Lower leg skin (tissue), 4 donors: ENCODE data around the gene MPP4. TPM values are rescaled to one million over a fixed set of nuclear protein-coding genes. Genes with fewer than 3 reads are reported as not detected.
A peak's percentile ranks its signal among the peaks of the same experiment; 100 is the strongest.

ENCODE experiments used
- DNase-seq, 2 donors: peaks; one replicate each; pipeline ENCODE4 v3.0.0-alpha.2; 2019; ENCODE audit warnings: low spot score in 2 of 2
- H3K4me3 ChIP-seq: fragments of 200-600 bp; sonication (generic); 2 replicates; pipeline ENCODE4 v1.5.1; 2017; ENCODE audit warnings: mild to moderate bottlenecking, low read depth; ENCODE audit not compliant: poor library complexity, severe bottlenecking
- CTCF ChIP-seq, 3 donors: fragments of 450-650 bp; IDR thresholded peaks; one replicate each; pipeline ENCODE4 v1.5.1; 2016; ENCODE audit warnings: antibody characterized with exemption in 3 of 3, mild to moderate bottlenecking in 3 of 3, moderate library complexity in 2 of 3
- POLR2A ChIP-seq, 2 donors: fragments of 450-650 bp; IDR thresholded peaks; one replicate each; pipeline ENCODE4 v1.6.1; 2016 to 2017; ENCODE audit warnings: antibody characterized with exemption in 2 of 2, mild to moderate bottlenecking in 1 of 2, moderate library complexity in 1 of 2
- WGBS, 2 donors: methylation state at CpG; one replicate each; pipeline ENCODE4 v1.1.5; 2018; 5-methylcytosine and 5-hydroxymethylcytosine counted together
- intact Hi-C: fragments of 100-400 bp; cut with DNase I; formaldehyde crosslinking; loops from one replicate; pipeline ENCODE4 v1.15.0; 2023; ENCODE audit warnings: low total_unique reads
- total RNA-seq, 4 donors: library from RNA; depleted of rRNA; stranded (reverse); fragments of >200 nt; gene quantifications; one replicate each; pipeline ENCODE4 v1.1.0, GENCODE V29; 2016

The MPP4 gene
- total RNA-seq, 4 donors from 2014 or later, result 0.58 TPM; not detected in 3

- intact Hi-C loops, result no loop called here
- DNase-seq, result no peak
- no peak for TF ChIP-seq CTCF (IDR thresholded peaks at IDR 0.05)
- TF ChIP-seq POLR2A (IDR thresholded peaks at IDR 0.05), result no peak
Measured at GRCh38 chr2:201621293-201621999, 77.0 kb downstream of the MPP4 start.

GRCh38 chr2:201618744-201619662, 79.4 kb downstream of the MPP4 start:
- intact Hi-C loops, result no loop called here
- DNase-seq, result peak; percentile 21 to 85
- H3K4me3 ChIP-seq, result no peak overlapping the region
- TF ChIP-seq POLR2A (IDR thresholded peaks at IDR 0.05) (no peak), CTCF (IDR thresholded peaks at IDR 0.05) (no peak)
- WGBS, 2 donors, result 44 to 53% methylated on average over 39 of the region's 39 CpGs

More at GRCh38 chr2:201621293-201621999, 77.0 kb downstream of the MPP4 start:
- 88 to 91% methylated on average over 4 of the region's 4 CpGs for WGBS, 2 donors
- no peak overlapping the region for H3K4me3 ChIP-seq

- DNase-seq, result no peak
- WGBS, 2 donors, result 71 to 85% methylated on average over 1 of the region's 1 CpG
- intact Hi-C loops, result no loop called here
Measured at GRCh38 chr2:201608021-201608420, 90.4 kb downstream of the MPP4 start.

GRCh38 chr2:201607568-201607967, 90.9 kb downstream of the MPP4 start:
- H3K4me3 ChIP-seq, result no peak overlapping the region
- TF ChIP-seq CTCF (IDR thresholded peaks at IDR 0.05), result no peak
- TF ChIP-seq POLR2A (IDR thresholded peaks at IDR 0.05), result no peak
- 76 to 83% methylated on average over 2 of the region's 2 CpGs for WGBS, 2 donors
- DNase-seq, result no peak
- intact Hi-C loops, result no loop called here

More at GRCh38 chr2:201608021-201608420, 90.4 kb downstream of the MPP4 start:
- no peak overlapping the region for H3K4me3 ChIP-seq
- TF ChIP-seq POLR2A (IDR thresholded peaks at IDR 0.05) (no peak), CTCF (IDR thresholded peaks at IDR 0.05) (no peak)

GRCh38 chr2:201600906-201601305, 97.5 kb downstream of the MPP4 start:
- intact Hi-C loops, result no loop called here
- 85 to 93% methylated on average over 3 of the region's 3 CpGs for WGBS, 2 donors
- no peak for DNase-seq
- no peak for TF ChIP-seq CTCF (IDR thresholded peaks at IDR 0.05)
- no peak for TF ChIP-seq POLR2A (IDR thresholded peaks at IDR 0.05)
- H3K4me3 ChIP-seq, result no peak overlapping the region
